Activated CD8-positive, alpha-beta memory T cell treated with anti-CD3 and anti-CD28 coated beads, Interleukin-2, amount 50 U/mL, for 4 hours (primary cell): Measurements from ENCODE around the gene NOX1.
A peak's percentile ranks its signal among the peaks of the same experiment; 100 is the strongest.

ENCODE experiments used
- DNase-seq: peaks from one replicate; pipeline ENCODE4 v3.0.0-alpha.2; 2020

Gene NOX1

DNA sequence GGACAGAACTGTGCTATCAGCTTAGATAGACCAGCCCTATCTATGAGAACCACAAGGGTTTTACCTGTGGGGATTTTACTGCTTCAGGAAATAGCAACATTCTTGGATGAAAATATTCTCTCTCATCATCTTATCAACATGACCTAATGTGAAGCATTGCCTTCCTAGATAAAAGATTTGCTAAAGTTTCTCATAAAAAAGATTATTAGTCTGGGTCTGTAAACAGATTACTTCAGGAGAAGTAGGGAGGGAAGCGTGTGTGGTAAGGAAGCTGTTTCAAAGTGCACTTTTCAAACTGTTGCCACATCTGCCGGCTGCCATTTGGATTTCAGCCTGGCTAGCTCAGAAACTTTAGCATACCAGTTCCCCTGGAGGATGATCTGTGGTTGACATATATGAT is at the start of gene NOX1:
Gene NOX1 (minus strand): TSS at position 35 of the 400 bp plus-strand sequence. CDS start 220 bp downstream, outside the sequence.
- no peak for DNase-seq

DNA sequence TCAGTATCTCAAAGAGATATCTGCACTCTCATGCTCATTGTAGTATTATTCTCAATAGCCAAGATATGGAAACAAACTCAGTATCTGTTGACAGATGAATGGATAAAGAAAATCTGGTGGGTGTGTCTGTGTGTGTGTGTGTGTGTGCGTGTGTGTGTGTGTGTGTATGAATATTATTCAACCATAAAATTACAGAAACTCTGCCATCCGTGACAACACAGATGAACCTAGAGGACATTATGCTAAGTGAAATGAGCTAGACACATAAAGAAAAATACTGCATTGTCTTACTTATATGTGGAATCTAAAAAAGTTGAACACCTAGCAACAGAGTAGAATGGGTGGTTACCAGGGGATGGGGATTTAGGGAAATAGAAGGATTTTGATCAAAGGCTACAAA is 41.4 kb upstream of the NOX1 start:
- DNase-seq = no peak

DNA sequence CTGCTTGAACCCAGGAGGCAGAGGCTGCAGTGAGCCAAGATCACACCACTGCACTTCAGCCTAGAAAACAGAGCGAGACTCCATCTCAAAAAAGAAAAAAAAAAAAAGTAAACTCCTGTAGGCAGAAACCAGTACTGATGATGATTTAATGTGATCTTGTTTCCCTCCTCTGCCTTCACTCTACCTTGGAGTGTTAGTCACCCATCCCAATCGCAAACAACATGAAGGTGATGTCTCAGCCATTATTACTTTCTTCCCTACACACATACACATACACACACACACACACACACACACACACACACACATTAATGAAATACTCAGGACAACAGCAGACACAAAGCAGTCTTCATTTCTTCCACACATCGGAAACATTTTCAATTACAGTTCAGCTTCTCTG is 39.0 kb upstream of the NOX1 start:
- DNase-seq = no peak

DNA sequence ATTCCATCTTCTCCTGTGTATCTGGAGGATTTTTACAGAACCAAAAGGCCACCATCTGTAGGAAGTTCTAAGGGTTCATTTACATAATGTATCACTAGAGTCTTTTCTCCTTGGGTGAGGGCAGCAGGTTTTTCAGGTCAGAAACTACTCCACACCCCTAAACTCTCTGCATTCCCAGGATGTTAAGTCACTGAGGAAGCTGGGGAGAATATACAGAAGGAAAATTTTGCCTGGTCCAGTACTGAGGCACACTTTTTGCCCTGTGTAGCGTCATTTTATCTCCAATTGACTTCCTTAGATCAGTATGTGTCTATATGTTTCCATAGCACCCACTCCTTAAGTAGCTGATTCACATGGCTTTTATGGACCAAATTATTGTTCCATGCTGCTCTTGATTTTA is 37.6 kb upstream of the NOX1 start:
- no peak for DNase-seq

DNA sequence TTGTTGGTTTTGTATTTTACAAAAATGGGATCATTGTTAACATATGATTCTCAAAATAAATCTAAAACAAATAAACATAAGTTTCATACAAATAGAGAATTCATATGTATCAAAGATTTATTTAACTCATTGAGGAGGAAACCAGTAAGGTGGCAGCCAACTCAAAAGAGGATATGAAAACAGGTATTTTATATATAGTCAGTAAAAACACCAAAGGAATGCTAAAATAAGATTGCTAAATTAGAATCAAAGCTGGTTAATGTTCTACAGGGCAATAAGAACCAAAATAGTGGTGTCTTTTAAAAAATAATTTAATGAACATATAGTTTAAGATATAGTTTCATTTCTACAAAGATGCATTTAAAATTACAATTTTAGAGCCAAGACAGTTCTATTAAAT is 31.5 kb upstream of the NOX1 start:
- no peak for DNase-seq

DNA sequence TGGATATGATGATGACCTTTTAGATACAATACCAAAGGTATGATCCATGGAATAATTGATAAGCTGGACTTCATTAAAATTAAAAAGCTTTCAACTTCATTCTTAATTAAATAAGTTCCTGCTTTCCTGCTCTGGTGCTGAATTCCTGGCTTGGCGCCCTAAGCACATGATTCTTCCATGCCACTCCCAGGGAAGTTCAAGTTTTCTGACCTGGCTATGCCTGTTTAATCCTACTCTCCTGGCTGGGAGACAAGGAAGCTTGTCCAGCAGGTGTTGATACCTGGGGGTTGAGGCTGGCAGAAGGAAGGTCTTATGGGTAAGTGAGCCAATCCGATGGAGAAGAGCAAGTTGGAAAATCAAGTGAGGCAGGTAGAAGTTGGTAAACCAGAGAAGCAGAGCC is 30.3 kb upstream of the NOX1 start:
- no peak for DNase-seq

DNA sequence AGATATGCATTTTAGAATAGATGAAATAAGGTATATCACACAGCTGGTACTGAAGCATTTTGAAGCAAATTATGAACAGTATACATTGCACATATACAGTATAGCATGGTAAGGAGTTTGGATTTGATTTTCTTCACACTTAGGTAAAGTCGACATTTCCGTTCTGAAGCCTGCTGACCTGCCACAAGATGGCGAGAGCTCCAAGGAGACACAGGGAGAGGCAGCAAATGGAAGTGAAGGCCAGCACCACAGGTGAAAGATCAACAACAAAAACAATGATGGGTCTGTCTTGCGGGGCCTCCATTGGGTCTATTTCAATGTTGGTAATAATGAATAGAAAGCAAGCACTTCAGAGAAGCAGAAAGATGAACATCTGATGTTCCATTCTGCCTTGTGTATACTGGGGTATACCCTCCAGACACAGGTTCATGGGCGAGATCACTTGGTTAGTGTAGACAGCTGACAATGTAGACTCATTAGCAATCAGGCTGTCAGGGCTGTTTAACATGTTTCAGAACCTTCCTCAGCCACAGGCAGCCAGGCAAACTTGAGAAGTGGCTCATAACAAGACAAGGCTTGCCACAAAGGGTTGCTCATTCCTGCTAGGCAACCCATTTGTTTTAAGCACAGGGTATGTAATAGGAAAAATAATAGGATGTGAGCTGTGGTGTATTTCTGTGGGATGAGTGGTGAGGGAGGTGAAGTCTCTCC is 21.4 kb upstream of the NOX1 start:
- no peak for DNase-seq

DNA sequence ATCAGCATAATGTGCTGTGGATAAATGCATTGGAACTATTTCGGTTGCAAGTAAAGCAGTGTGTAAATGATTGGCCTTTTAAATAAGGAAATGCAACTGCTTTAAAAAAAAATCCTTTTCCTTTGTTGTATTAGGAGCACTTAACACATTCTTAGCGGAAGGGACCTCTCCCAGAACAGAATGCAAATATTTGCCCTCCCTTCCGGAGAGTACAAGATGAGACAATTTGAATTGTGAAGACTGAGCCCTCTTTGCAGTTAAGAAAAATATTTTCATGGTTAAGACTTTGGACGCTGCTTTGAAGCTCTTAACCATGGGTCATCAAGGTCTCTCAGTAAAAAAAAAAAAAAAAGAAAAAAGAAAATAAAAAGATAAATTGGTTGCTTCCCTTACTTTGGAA is 9.5 kb upstream of the NOX1 start:
- DNase-seq = no peak

DNA sequence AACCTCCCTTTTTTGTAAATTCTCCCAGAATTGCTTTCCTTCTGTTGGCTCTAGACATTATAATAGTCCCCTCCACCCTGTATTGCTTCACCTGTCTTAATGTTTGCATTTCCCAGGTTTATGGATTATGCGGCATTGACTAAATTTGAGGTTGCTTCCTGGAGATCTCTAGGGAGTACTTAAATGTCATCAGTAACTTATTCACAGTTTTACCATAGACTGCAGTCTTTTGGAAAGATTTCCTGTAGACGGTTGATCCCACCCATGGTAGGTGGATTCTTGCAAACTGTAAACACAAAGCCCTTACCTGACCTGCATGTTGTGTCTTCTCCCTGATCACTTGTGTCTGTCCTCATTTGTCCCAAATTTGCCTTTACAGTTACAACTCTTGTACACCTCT is 6.2 kb upstream of the NOX1 start:
- DNase-seq = no peak

DNA sequence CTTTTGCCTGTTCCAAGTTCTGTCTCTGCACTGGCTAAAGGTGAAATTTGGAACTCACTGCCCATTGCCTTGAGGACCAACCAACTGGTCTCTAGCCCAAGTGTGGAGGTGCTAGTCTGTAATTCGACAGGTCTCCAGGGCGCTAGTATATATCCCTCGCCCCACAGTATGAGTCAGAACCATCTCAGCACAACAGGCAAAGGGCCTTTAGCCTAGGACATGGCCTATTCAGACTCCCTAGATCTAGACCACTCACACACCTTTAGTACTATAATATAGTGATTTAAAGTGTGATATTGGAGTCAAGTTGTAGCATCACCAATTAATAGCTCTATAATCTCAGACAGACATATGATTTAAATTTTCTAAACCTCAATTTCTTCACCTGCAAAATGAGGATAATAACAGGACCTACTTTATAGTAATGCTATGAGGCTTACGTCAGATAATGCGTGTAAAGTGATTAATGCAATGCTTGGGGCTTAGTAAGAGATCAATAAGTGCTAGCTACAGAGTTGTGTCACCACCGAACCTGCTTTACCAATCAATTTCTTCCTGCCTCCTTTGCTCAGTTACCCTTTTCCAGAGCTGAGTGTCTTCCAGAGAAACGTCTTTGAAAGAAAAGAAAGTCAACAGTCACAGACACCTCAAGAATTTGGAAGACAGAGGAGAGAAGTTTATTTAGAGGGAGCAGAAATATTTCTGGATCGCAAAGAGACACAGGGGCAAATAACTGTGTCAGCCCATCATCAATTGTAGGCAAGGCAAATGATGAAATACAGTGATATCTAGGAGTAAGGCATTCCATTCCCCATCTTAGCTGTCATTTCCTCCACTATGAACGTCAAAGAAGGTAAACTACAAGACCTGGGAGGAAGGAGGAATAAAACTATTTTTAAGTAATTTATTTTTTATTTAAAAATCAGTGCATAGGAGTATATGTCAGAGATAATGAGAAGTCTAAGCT is 2.3 kb downstream of the NOX1 start:
- no peak for DNase-seq

DNA sequence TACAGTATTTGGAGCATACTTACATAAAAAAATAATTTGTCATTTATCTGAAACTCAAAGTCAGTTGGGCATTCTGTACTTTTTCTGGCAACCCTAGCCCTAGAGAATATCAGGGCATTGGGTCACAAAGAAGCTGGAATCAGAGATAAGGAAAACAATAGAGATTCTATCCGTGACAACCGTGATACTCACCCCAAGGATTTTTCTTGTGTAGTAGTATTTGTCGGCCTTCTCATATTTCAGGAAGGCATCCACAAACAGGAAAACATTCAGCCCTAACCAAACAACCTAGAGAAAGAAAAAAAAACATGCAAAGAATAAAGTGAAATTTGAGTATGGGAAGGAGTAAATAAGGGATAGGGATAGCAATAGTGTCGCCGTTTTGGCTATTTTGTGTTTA is 3.6 kb downstream of the NOX1 start:
- DNase-seq = no peak

DNA sequence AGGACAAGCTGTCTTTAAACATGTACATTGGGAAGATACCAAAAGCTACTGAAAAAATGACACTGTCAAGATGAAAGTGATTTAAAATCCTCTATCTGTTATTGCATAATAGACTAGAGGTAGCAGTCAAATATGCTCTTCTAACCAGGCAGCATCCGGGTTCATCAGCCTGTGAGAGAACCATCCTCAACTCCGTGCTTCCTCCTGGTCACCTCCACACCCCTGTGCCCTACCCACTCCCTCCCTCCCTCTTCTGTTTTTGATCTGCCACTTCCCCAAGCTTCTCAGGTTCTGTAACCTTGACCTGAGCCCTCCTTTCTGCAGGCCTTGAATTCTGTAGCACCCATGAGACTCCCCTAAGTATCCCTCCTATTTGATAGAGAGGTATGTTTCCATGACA is 5.9 kb downstream of the NOX1 start:
- no peak for DNase-seq

DNA sequence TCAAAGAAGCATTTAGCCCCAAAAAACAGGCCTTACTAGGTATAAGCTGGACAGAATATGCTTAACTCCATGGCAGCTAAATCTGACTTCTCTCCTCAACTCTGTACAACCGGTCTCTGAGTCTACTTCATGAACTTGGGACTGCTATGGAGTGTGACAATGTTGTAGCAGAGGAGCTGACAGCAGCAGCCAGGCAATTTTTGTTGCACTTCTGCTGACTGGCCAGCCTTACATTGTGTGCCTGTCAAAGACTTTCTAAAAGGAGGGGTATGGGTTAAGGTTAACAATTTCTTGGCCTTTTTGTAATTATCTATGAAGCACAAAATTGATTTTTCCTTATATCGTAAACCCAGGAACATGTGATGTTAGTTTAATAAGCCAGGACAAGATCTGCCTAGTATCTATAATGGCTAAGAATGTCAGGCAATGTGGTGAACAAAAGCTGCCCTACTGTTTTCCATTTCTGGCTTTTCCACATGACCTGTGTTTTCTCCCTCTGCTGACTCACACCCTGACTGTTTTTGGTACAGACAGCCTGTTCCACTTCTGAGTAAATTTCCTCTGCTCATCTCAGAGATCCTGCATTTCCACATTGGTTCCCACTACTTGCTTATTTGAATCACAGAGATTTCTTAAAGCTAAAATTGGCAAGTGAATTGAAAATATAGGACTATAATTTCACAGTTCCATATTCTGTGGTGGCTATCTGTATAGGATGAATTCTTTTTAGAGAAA is 9.3 kb downstream of the NOX1 start:
- no peak for DNase-seq

DNA sequence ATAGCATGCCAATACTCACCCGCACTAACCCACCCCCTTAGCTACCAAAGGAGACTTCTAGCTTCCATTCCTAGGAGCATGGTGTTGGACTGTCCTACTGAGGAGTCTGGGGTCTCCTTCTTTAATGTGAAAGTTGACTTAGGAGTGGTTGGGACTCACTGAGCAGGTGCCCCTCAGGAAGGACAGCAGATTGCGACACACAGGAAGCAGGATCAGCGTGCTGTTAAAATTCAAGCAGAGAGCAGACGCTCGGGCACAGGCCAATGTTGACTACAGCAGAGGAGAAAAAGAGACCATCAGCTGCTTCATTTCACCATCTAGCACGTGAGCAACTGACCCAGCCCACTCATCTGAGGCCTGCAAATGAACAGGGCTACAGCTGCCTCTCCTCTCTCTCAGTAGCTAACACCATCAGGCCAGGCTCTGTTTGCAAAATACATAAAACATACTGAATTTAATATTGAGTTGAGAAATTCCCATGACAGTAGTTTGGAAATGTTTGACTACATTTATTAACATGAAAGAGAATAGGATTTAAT is 10.8 kb downstream of the NOX1 start:
- DNase-seq = no peak

DNA sequence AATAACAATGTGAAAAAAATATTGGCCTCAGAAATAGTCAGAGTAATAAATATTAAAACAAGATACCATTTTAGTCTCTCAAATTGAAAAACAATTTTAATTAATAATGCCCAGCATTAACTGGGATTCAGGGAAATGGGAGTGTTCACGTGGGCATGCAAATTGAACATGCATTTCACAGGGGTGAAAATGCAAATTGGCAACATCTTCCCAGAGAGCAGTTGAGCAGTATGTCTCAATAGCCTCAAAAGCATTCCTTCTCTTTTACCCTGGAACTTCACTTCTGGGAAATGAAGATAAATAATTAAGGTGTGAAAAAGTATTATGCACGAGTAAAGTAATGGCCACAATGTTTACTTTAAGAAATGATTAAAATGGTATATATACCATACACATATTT is 21.3 kb downstream of the NOX1 start:
- no peak for DNase-seq

DNA sequence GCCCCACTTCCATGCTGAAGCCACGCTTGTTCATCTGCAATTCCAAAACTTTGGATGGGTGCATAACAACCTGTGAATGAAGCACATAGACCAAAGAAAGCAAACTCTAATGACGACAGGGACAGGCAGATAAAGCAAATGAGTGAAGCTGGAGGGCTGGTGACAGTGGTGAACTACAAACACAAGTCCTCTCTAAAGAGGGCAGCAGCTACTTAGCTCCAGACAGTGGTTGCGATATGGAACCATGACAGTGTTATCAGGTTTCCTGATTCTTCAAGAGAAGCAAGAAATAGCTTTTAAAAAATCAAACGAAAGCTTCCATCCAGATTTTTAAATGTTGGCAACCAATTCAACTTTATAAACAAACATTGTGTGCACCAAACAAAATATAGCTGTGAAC is 23.8 kb downstream of the NOX1 start:
- no peak for DNase-seq

DNA sequence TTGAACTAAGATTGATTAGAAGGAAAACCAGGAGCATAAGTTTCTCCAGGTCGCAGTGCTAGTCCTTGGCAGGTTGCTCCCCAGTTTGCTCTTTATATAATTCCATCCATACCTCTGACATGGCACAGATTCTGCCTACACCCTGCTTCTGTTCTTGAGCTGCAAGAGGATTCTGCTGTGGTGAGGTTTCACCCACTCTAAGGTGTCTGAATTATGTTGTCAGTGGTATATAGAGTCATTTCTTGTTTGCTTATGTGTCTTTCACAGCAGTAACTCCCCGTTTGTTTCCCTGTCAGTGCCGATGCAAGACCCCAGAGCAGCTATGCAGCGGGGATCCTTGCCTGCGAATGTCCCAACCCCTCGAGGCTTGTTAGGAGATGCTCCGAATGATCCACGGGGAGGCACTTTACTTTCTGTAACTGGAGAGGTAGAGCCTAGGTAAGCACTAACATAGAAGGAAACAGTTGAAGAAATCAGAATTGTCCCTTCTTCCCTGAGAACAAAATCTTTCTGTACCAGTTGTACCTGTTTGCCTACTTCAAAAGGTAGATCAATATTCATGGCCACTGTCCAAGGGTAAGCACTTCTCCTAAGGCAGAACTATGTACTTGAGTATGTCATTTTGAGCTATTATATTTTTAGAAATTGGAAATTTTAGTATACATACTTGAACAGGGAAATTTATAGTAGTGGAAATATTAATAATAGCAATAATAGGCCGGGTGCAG is 42.8 kb downstream of the NOX1 start:
- no peak for DNase-seq

DNA sequence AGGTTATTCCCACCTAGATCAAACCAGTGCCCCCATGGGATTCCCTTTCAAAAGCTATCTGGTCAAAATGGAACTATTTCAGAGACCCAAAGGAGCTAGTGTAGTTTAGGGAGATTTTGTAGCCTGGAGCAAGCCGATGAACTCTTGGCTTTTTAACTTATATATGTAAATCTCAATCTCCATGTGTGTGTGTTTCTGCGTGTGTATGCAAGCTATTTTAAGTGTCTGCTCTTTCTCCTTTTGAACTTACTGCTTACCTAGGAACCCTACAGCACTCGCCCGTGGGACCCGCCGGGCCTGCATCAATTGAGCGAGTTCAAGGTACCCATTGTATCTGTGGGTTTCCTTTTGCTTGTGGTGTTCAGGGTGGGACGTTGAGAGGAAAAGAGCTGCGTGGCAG is 43.6 kb downstream of the NOX1 start:
- no peak for DNase-seq

DNA sequence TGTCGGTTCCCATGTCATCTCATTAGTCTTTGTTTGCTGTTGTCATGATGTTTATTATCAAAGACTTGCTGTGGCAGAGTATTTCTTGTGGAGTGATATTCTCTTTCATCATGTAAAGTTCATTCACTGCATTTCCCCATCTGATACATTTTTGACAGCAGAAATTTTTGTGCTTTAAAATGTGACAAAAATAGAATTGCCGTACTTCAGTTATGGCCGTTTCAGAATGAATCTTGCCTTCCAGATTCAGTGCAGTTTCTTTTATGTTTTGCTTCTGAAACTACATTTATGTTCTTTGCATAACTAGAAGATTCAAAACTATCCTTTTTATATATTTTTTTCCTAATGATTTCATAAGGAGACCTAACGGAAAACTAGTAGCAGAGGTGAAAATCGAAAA is 44.0 kb downstream of the NOX1 start:
- no peak for DNase-seq

DNA sequence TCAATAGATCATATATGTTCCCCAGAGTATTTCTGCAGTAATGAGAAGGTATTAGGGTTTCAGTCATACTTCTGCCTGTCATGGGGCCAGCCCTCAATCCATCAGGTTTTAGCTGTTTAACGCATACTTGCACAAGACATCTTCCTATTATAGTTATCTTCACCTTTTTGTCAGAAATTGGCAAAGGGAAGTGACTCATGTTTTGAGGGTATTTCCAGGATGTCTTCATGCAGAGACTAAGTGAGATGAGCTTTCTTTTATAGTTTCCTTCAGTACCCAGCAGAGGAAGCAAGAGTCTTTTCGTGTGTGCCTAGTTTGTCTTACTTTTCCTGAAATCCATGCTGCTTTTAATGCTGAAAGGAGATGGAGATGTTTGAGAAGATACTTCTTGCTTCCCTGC is 44.4 kb downstream of the NOX1 start:
- no peak for DNase-seq

DNA sequence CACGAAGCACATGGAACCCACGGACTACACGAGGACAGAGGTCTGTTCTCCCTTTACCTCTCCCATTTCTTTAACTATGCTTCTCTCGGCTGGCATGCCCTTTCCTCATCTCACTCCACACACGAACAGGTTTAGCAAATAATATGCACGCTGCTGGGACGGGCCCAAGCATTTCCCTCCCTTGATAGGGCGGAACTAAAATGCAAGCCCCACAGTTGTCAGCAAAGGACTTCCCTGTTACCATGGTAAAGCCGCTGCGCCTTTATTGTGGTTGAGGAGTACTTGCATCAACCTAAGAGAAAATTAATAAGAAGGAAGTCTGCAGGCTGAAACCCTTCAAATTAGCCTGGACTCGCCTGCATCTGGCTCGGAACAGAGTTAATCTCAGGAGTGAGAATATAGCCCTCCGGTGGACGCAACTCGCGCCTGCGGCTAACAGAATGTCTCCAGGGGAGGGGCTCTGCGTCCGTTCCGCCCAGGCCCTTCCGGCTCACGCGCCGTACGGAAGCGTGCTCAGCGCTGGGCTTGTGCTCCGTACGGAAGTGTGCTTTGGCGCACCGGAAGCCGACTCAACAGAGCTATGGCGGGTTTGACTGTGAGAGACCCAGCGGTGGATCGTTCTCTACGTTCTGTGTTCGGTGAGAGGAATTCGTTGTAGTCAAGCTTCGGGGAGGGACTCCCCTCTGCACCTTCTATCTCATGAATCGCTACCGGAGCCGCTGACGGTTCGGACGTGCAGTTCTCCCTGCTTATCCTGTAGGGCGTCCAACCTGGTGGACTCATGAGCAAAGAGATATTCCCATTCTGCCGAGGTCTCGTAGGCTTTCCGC is 54.1 kb downstream of the NOX1 start, which contains the start of gene CSTF2:
Gene CSTF2 (plus strand): TSS at position 555 of the 830 bp plus-strand sequence. CDS start 26 bp downstream, at position 581.
- peak; percentile 73 for DNase-seq

DNA sequence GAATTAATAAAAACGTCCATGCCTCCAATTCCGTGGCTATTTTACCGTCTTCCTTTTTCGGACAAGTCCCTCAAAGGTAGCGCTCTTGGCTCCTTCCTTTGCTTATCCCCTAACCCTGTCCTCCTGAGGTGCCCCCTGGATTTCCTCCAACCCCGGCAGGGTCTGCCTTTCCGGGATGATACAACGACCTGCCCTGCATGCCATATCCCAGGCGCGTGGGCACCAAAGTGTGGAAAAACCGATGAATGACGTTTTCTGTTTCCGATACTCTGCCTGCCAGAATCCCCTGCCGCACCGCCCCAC is 54.7 kb downstream of the NOX1 start:
- peak; percentile 41 for DNase-seq
